Activated CD8-positive, alpha-beta memory T cell treated with anti-CD3 and anti-CD28 coated beads, Interleukin-2, amount 10 ng/mL, durations not matched to agents 7 days and 5 days (primary cell): ENCODE measurements around the gene SAMMSON. TPM values are rescaled to one million over a fixed set of nuclear protein-coding genes. Genes with fewer than 3 reads are reported as not detected.

ENCODE experiments used
- ATAC-seq: fragments of 150-1000 bp; cut with Tn5 transposase; one replicate; pipeline ENCODE4 v1.10.0; 2021; ENCODE audit warnings: moderate library complexity
- CTCF ChIA-PET: fragments of 350-600 bp; sonication (Branson Sonifier 250); formaldehyde crosslinking; loops from one replicate; lab custom pipeline; 2021; ENCODE audit warnings: antibody characterized with exemption; lab: Charles Lee
- DNase-seq: peaks from one replicate; pipeline ENCODE4 v3.0.0-alpha.2; 2020
- H3K27ac Mint-ChIP-seq: one replicate; pipeline ENCODE4 v1.8.0; 2021; ENCODE audit warnings: mild to moderate bottlenecking, mixed read lengths
- H3K27me3 Mint-ChIP-seq: one replicate; pipeline ENCODE4 v1.8.0; 2021; ENCODE audit warnings: mixed read lengths
- H3K36me3 Mint-ChIP-seq: one replicate; pipeline ENCODE4 v1.8.0; 2021; ENCODE audit warnings: mild to moderate bottlenecking, mixed read lengths
- H3K4me1 Mint-ChIP-seq: one replicate; pipeline ENCODE4 v1.8.0; 2021; ENCODE audit warnings: mixed read lengths
- H3K4me3 Mint-ChIP-seq: one replicate; pipeline ENCODE4 v1.8.0; 2021; ENCODE audit warnings: mild to moderate bottlenecking, moderate library complexity, mixed read lengths
- H3K9me3 Mint-ChIP-seq: one replicate; pipeline ENCODE4 v1.8.0; 2022; ENCODE audit warnings: low read depth, mixed read lengths
- total RNA-seq, 2 experiments: library from RNA; stranded (reverse); gene quantifications; one replicate each; pipeline ENCODE4 v1.2.3, GENCODE V29; 2021

Gene SAMMSON
- total RNA-seq, result not detected

DNA sequence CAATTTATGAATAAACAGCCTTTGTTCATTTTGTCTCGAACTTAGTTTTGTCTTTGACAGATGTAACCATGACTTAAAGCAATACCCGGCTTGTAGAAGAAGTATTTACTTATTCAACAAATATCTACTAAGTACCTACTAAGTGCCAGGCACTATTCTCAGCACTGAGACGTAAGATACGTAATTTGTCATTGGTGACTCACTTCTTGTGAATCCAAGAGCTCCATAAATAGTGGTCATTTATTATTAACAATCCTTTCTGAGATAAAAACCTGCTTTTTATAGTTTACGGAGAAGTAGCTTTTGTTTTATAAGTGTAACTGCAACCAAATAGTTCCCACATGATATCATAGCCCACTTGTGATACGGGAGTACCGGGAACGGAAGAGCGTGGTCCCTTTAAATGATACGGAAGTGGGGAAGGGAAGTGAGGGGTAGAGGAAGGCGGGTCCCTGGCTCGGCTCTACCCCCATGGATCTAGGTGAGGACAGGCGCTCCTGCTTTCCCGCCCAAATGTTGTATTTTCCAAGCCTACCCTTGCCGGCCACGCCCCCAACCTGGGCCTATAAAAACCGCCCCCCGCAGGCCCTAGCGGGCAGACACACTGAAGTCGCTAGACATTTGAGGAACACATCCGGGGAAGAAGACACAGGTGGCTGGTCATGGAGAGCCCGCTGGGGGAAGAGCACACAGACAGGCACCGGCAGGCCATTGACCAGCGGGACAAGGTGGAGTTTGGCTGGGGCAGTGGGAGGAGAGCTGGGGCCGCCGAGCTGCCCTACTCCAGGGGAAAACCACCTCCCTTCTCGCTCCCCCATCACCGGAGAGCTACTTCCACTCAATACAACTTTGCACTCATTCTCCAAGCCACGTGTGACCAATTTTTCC lies at the start of gene SAMMSON:
TSS of gene SAMMSON (plus strand) at position 594 of the 888 bp plus-strand sequence.
- no peaks in the 10 kb centered on the region for H3K9me3 Mint-ChIP-seq
- no peak within 1 kb of the TSS for H3K4me3 Mint-ChIP-seq
- DNase-seq, result no peak
- ATAC-seq, result no peak
- H3K36me3 Mint-ChIP-seq, result no peaks in the 10 kb centered on the region
- CTCF ChIA-PET, result no interaction called here
- no peaks in the 10 kb centered on the region for H3K4me1 Mint-ChIP-seq
- H3K27me3 Mint-ChIP-seq, result no peaks in the 10 kb centered on the region
- no peak within 1 kb of the TSS for H3K27ac Mint-ChIP-seq

GRCh38 chr3:69951616-69952015 lies 47.9 kb upstream of the SAMMSON start:
- DNase-seq, result no peak
- Mint-ChIP-seq H3K27me3 (no peaks in the 10 kb centered on the region), H3K9me3 (no peaks in the 10 kb centered on the region), H3K4me3 (no peak overlapping the region), H3K36me3 (no peaks in the 10 kb centered on the region), H3K4me1 (no peaks in the 10 kb centered on the region), H3K27ac (no peak overlapping the region)
- ATAC-seq, result no peak
- CTCF ChIA-PET, result no interaction called here

DNA sequence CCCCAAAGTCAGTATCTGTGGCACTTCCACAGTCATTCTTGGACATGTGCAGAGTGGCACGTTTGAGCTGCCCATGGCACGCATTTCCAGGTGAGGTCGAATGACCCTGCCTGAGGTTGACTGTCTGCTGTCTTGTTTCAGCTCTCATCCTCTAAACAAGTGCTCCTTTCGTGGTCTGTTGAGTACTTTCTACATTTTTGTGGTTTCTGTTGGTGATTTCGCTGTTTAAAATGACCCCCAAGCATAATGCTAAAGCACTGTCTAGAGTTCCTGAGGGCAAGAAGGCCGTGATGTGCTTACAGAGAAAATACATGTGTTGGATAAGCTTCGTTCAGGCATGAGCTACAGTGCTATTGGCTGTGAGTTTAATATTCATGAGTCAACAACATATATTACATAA lies 40.0 kb upstream of the SAMMSON start:
- ATAC-seq (no peak), DNase-seq (no peak)
- no peaks in the 10 kb centered on the region for H3K4me1 Mint-ChIP-seq
- no peak overlapping the region for H3K27ac Mint-ChIP-seq
- no peaks in the 10 kb centered on the region for H3K9me3 Mint-ChIP-seq
- CTCF ChIA-PET, result no interaction called here
- no peak overlapping the region for H3K4me3 Mint-ChIP-seq
- no peaks in the 10 kb centered on the region for H3K27me3 Mint-ChIP-seq
- H3K36me3 Mint-ChIP-seq, result no peaks in the 10 kb centered on the region

DNA sequence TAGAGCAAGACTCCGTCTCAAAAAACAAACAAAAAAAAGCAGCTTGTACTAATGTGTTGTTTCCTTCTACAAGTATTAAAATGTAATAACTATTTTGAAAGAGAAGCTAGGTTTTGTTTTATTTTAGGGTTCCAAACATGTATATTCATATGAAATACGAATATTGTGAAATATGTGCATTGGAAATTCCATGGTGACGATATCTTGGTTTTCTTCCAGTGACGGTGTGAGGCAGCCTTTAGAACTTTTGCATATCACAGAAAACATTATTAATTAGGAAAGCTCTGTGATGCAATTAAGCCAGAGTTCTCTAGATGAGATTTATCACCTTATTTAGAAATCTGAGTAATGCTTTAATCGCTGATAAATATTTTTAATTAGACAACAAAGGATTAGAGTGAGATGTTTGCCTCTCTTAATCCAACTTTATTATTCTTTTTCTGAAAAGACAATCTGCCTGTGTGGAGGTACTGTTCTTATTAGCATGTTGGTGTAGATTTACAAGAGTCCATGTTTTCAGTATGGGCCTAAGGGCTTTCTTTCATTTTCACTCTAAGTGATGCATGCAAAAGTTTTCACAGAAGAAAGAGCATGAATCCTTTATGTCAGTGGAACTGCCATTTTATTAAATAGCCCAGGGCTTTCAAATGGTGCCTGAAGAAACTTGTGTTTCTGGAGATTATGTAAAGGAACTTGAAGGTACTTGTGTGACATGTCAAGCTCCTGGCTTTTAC lies 37.7 kb upstream of the SAMMSON start:
- Mint-ChIP-seq H3K27ac (no peak overlapping the region), H3K4me3 (no peak overlapping the region), H3K27me3 (no peaks in the 10 kb centered on the region), H3K9me3 (no peaks in the 10 kb centered on the region), H3K36me3 (no peaks in the 10 kb centered on the region), H3K4me1 (no peaks in the 10 kb centered on the region)
- CTCF ChIA-PET, result no interaction called here
- no peak for ATAC-seq
- no peak for DNase-seq

DNA sequence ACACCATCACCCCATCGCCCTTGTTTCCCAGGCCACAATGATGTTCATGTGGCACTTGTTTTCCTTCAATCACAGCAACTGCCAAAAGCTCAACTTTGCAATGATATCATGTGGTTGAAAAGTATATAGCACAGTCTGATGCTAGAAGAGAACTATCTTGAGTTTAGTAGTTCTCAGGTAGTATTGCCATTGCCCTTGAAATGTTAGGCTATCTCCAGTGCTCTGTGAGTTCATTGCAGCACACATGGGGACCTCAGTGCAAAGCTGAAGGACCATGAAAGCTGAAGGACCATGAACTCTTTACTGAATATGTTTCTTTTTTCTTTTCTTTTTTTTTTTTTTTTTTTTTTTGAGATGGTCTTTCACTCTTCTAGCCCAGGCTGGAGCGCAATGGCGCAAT lies 35.9 kb upstream of the SAMMSON start:
- Mint-ChIP-seq H3K27me3 (no peaks in the 10 kb centered on the region), H3K9me3 (no peaks in the 10 kb centered on the region), H3K27ac (no peak overlapping the region), H3K4me1 (no peaks in the 10 kb centered on the region), H3K4me3 (no peak overlapping the region), H3K36me3 (no peaks in the 10 kb centered on the region)
- CTCF ChIA-PET, result no interaction called here
- DNase-seq (no peak), ATAC-seq (no peak)

- no peak overlapping the region for H3K27ac Mint-ChIP-seq
- no peaks in the 10 kb centered on the region for H3K9me3 Mint-ChIP-seq
- no peak overlapping the region for H3K4me3 Mint-ChIP-seq
- no peaks in the 10 kb centered on the region for H3K4me1 Mint-ChIP-seq
- no peak for ATAC-seq
- no peaks in the 10 kb centered on the region for H3K36me3 Mint-ChIP-seq
- H3K27me3 Mint-ChIP-seq, result no peaks in the 10 kb centered on the region
- no peak for DNase-seq
- CTCF ChIA-PET, result no interaction called here
These were observed 32.4 kb upstream of the SAMMSON start for GRCh38 chr3:69967156-69967555.

DNA sequence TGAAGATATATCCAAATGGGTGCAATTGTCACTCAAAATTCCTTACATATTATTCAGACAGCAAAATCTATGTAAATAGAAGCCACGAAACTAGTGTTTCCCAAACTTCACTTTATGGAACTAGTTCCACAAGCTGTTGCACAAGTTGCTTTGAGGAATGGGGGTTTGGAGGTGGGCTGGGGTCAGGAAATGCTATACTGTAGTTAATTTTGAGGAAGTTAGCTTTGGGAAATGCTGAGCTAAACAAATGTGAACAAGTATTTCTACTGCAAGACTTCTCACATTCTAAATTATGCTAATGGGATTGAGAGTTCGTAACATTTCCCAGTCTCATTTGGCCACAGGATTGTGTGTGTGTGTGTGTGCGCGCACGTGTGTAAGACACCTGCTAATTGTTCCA lies 28.7 kb upstream of the SAMMSON start:
- H3K27me3 Mint-ChIP-seq, result no peaks in the 10 kb centered on the region
- no peak for DNase-seq
- CTCF ChIA-PET, result no interaction called here

GRCh38 chr3:69972672-69973071 lies 26.9 kb upstream of the SAMMSON start:
- ATAC-seq, result no peak
- no peak for DNase-seq
- Mint-ChIP-seq H3K4me3 (no peak overlapping the region), H3K27me3 (no peaks in the 10 kb centered on the region), H3K36me3 (no peaks in the 10 kb centered on the region), H3K27ac (no peak overlapping the region), H3K4me1 (no peaks in the 10 kb centered on the region), H3K9me3 (peaks cover 3% of the 10 kb centered on the region)
- CTCF ChIA-PET, result no interaction called here

More for the DNA sequence above, 28.7 kb upstream of the SAMMSON start:
- Mint-ChIP-seq H3K9me3 (no peaks in the 10 kb centered on the region), H3K4me1 (no peaks in the 10 kb centered on the region), H3K4me3 (no peak overlapping the region), H3K36me3 (no peaks in the 10 kb centered on the region), H3K27ac (no peak overlapping the region)
- ATAC-seq, result no peak

DNA sequence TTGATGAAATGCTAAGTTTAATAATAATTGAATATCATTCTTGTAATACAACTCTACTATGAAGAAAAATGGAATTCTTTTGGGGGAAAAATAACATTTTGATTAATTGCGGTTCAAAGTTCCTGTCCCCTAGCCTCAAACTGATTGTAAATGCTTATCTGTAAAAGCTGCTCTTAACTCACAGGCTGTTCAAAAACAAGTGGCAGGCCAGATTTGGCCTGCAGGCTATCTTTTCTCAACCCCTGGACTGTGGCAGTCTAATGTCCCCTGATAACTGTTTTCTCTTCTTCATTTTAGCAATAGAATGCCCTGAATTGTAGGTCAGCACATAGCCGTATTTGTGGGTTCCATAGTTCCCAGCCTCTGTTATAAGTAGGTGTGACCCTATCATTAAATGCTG lies 23.5 kb upstream of the SAMMSON start:
- CTCF ChIA-PET, result no interaction called here
- DNase-seq (no peak), ATAC-seq (no peak)
- no peaks in the 10 kb centered on the region for H3K4me1 Mint-ChIP-seq
- H3K9me3 Mint-ChIP-seq, result peaks cover 5% of the 10 kb centered on the region
- H3K27ac Mint-ChIP-seq, result no peak overlapping the region
- no peak overlapping the region for H3K4me3 Mint-ChIP-seq
- H3K36me3 Mint-ChIP-seq, result no peaks in the 10 kb centered on the region
- H3K27me3 Mint-ChIP-seq, result no peaks in the 10 kb centered on the region

- Mint-ChIP-seq H3K4me3 (no peak overlapping the region), H3K9me3 (peaks cover 2% of the 10 kb centered on the region), H3K27ac (no peak overlapping the region), H3K27me3 (no peaks in the 10 kb centered on the region), H3K36me3 (no peaks in the 10 kb centered on the region), H3K4me1 (no peaks in the 10 kb centered on the region)
- DNase-seq (no peak), ATAC-seq (no peak)
- CTCF ChIA-PET, result no interaction called here
These were observed 15.8 kb upstream of the SAMMSON start for GRCh38 chr3:69983546-69984265.

DNA sequence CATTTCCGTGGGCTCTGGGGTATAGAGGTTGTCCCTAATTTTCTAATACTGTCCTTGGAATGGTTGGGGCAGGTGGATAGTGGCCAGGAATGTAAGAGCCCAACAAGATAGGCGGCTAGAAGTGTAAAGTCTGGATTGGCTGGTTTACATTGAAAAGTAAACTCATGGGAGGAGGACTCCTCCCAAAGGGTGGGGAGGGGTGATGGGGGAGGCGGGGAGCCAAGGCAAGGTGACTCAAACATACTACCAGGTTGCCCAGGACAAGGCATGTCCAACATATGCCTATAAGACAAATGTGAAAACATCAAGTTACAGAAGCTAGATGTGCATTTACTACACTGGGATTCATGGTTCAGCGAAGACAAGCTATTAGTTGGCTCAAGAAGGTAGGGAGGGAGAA lies 14.3 kb upstream of the SAMMSON start:
- H3K9me3 Mint-ChIP-seq, result no peaks in the 10 kb centered on the region
- CTCF ChIA-PET, result no interaction called here
- no peak for ATAC-seq
- no peaks in the 10 kb centered on the region for H3K4me1 Mint-ChIP-seq
- no peaks in the 10 kb centered on the region for H3K36me3 Mint-ChIP-seq
- no peak overlapping the region for H3K27ac Mint-ChIP-seq
- no peak overlapping the region for H3K4me3 Mint-ChIP-seq
- H3K27me3 Mint-ChIP-seq, result no peaks in the 10 kb centered on the region
- no peak for DNase-seq

GRCh38 chr3:69986419-69986818 lies 13.1 kb upstream of the SAMMSON start:
- Mint-ChIP-seq H3K9me3 (no peaks in the 10 kb centered on the region), H3K36me3 (no peaks in the 10 kb centered on the region), H3K4me1 (no peaks in the 10 kb centered on the region), H3K27me3 (no peaks in the 10 kb centered on the region), H3K27ac (no peak overlapping the region), H3K4me3 (no peak overlapping the region)
- CTCF ChIA-PET, result no interaction called here
- DNase-seq (no peak), ATAC-seq (no peak)

DNA sequence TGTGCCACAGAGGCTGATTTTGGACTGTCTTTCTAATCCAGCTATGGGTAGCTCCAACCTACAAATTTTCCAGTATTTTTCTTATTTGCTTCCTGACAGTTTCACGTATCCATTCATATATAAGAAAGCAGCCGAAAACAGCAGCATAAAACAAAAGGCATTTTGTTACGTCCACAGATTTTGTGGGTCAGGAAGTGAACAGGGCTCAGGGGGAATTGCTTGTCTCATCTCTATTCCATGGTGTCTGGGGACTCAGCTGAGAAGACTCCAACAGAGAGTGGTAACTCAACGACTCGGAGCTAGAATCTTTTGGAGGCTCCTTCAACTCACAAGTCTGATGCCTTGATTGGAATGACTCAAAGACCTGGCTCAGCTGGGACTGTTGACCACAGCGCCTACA lies 11.7 kb upstream of the SAMMSON start:
- Mint-ChIP-seq H3K4me1 (no peaks in the 10 kb centered on the region), H3K4me3 (no peak overlapping the region), H3K27me3 (no peaks in the 10 kb centered on the region), H3K27ac (no peak overlapping the region), H3K36me3 (no peaks in the 10 kb centered on the region), H3K9me3 (no peaks in the 10 kb centered on the region)
- ATAC-seq, result no peak
- CTCF ChIA-PET, result no interaction called here
- DNase-seq, result no peak
